DND-41 (cell line): ENCODE measurements around the gene SLC35F3.

Experiments
- ATAC-seq: fragments of 200-7000 bp; cut with Tn5 transposase; 3 replicates; pipeline ENCODE4 v1.9.1; 2021; ENCODE audit warnings: low read depth; ENCODE audit not compliant: insufficient read depth
- DNase-seq: peaks from one replicate; pipeline ENCODE4 v3.0.0-alpha.2; 2020
- H2AFZ ChIP-seq: 2 replicates; pipeline ENCODE4 v1.6.0; 2012; ENCODE audit warnings: low read depth, low read length
- H3K27ac ChIP-seq: 2 replicates; pipeline ENCODE4 v1.5.1; 2012; ENCODE audit warnings: low read length, inconsistent platforms
- H3K27me3 ChIP-seq: fragments of 200-600 bp; sonication (generic); 2 replicates; pipeline ENCODE4 v1.6.0; 2012; ENCODE audit warnings: low read length, mild to moderate bottlenecking, inconsistent platforms; ENCODE audit not compliant: insufficient read depth, poor library complexity
- H3K36me3 ChIP-seq: 2 replicates; pipeline ENCODE4 v1.5.1; 2012; ENCODE audit warnings: low read length, inconsistent platforms; ENCODE audit not compliant: insufficient read depth
- H3K4me1 ChIP-seq: 2 replicates; pipeline ENCODE4 v1.5.1; 2012; ENCODE audit warnings: mild to moderate bottlenecking, low read length; ENCODE audit not compliant: insufficient read depth
- H3K4me2 ChIP-seq: 2 replicates; pipeline ENCODE4 v1.6.0; 2012; ENCODE audit warnings: mild to moderate bottlenecking, moderate library complexity, low read length, inconsistent platforms; ENCODE audit not compliant: insufficient read depth
- H3K4me3 ChIP-seq, 2 experiments: fragments of 200-600 bp in 1 of 2; shearing (Covaris generic) in 1 of 2; 2 replicates each; pipeline ENCODE4 v1.5.1; 2012 to 2016; ENCODE audit warnings: inconsistent platforms in 2 of 2, low read length in 2 of 2, mild to moderate bottlenecking in 2 of 2, low read depth in 1 of 2, moderate library complexity in 1 of 2
- H3K79me2 ChIP-seq: 2 replicates; pipeline ENCODE4 v1.6.0; 2012; ENCODE audit warnings: low read length, inconsistent platforms; ENCODE audit not compliant: insufficient read depth
- H3K9ac ChIP-seq: 2 replicates; pipeline ENCODE4 v1.6.0; 2012; ENCODE audit warnings: low read depth, mild to moderate bottlenecking, inconsistent platforms, low read length, moderate library complexity
- H3K9me3 ChIP-seq: 2 replicates; pipeline ENCODE4 v1.5.1; 2012; ENCODE audit warnings: low read length, moderate library complexity, mild to moderate bottlenecking, inconsistent platforms; ENCODE audit not compliant: insufficient read depth, severe bottlenecking
- H4K20me1 ChIP-seq: 2 replicates; pipeline ENCODE4 v1.6.0; 2012; ENCODE audit warnings: low read length; ENCODE audit not compliant: insufficient read depth
- CTCF ChIP-seq: IDR thresholded peaks from 2 replicates; pipeline ENCODE4 v1.5.1; 2012; ENCODE audit warnings: borderline replicate concordance, low read length, moderate library complexity, mild to moderate bottlenecking; ENCODE audit not compliant: poor library complexity, severe bottlenecking; ENCODE audit errors: extremely low read depth
- EZH2 ChIP-seq: IDR thresholded peaks from 3 replicates; pipeline ENCODE4 v1.6.1; 2012; ENCODE audit warnings: borderline replicate concordance, low read depth, mild to moderate bottlenecking, moderate library complexity, low read length, inconsistent platforms; ENCODE audit not compliant: severe bottlenecking

Gene SLC35F3

GRCh38 chr1:233972563-233972950 is 68.1 kb downstream of the SLC35F3 start:
- DNase-seq (no peak), ATAC-seq (no peak)
- Histone ChIP-seq H3K79me2 (no peaks in the 10 kb centered on the region), H3K36me3 (no peaks in the 10 kb centered on the region), H3K9me3 (no peaks in the 10 kb centered on the region), H3K27ac (no peak overlapping the region), H3K4me2 (no peak overlapping the region), H3K4me3 (no peak overlapping the region), H3K27me3 (peaks cover 6% of the 10 kb centered on the region), H3K9ac (no peak overlapping the region), H4K20me1 (no peaks in the 10 kb centered on the region), H3K4me1 (no peaks in the 10 kb centered on the region), H2AFZ (no peak overlapping the region)
- no peak for TF ChIP-seq CTCF
- TF ChIP-seq EZH2 = no peak

GRCh38 chr1:233972951-233973635 is 68.6 kb downstream of the SLC35F3 start:
- TF ChIP-seq EZH2 = no peak
- TF ChIP-seq CTCF = no peak
- no peak overlapping the region for H3K27ac ChIP-seq
- no peak overlapping the region for H3K4me3 ChIP-seq
- H3K9ac ChIP-seq = no peak overlapping the region
- DNase-seq = no peak
- H3K36me3 ChIP-seq = no peaks in the 10 kb centered on the region
- no peaks in the 10 kb centered on the region for H3K79me2 ChIP-seq
- ATAC-seq = no peak
- no peaks in the 10 kb centered on the region for H3K9me3 ChIP-seq
- H3K4me1 ChIP-seq = no peaks in the 10 kb centered on the region
- peaks cover 6% of the 10 kb centered on the region for H3K27me3 ChIP-seq
- no peaks in the 10 kb centered on the region for H4K20me1 ChIP-seq
- no peak overlapping the region for H2AFZ ChIP-seq
- H3K4me2 ChIP-seq = no peak overlapping the region

GRCh38 chr1:233975486-233975885 is 71.0 kb downstream of the SLC35F3 start:
- no peak overlapping the region for H3K4me2 ChIP-seq
- H3K4me3 ChIP-seq = no peak overlapping the region
- no peaks in the 10 kb centered on the region for H3K9me3 ChIP-seq
- peaks cover 6% of the 10 kb centered on the region for H3K27me3 ChIP-seq
- no peak overlapping the region for H3K27ac ChIP-seq
- H3K9ac ChIP-seq = no peak overlapping the region
- H3K36me3 ChIP-seq = no peaks in the 10 kb centered on the region
- TF ChIP-seq EZH2 = no peak
- H3K4me1 ChIP-seq = no peaks in the 10 kb centered on the region
- no peak overlapping the region for H2AFZ ChIP-seq
- DNase-seq = no peak
- ATAC-seq = no peak
- H4K20me1 ChIP-seq = no peaks in the 10 kb centered on the region
- H3K79me2 ChIP-seq = no peaks in the 10 kb centered on the region

- Histone ChIP-seq H3K4me2 (no peak overlapping the region), H3K36me3 (no peaks in the 10 kb centered on the region), H4K20me1 (no peaks in the 10 kb centered on the region), H3K9me3 (no peaks in the 10 kb centered on the region), H3K4me3 (no peak overlapping the region), H3K9ac (no peak overlapping the region), H3K27ac (no peak overlapping the region), H3K4me1 (no peaks in the 10 kb centered on the region), H3K79me2 (no peaks in the 10 kb centered on the region), H2AFZ (no peak overlapping the region), H3K27me3 (peaks cover 6% of the 10 kb centered on the region)
- no peak for DNase-seq
- no peak for ATAC-seq
- no peak for TF ChIP-seq CTCF
- TF ChIP-seq EZH2 = no peak
Measured at GRCh38 chr1:233981042-233981675, 76.7 kb downstream of the SLC35F3 start.
